Measurements from ENCODE around the gene FEM1A. TPM values are rescaled to one million over a fixed set of nuclear protein-coding genes. Genes with fewer than 3 reads are reported as not detected.

The FEM1A gene
- total and polyA plus RNA-seq, 2 experiments from 2014 or later, result 1.1 to 11.0 TPM

- Histone ChIP-seq H2AFZ (peak overlapping the region; percentile 71), H3K4me2 (ENCODE audit: unreplicated experiment) (peak overlapping the region; percentile 79)
- 4 to 5% methylated on average over 39 to 53 of the region's 53 CpGs for WGBS, 2 experiments (ENCODE audit: low coverage in 1 of 2, low lambda C conversion rate in 2 of 2, missing lambda C conversion rate in 2 of 2)
These were observed 31.9 kb upstream of the FEM1A start for GRCh38 chr19:4759388-4760284.

DNA sequence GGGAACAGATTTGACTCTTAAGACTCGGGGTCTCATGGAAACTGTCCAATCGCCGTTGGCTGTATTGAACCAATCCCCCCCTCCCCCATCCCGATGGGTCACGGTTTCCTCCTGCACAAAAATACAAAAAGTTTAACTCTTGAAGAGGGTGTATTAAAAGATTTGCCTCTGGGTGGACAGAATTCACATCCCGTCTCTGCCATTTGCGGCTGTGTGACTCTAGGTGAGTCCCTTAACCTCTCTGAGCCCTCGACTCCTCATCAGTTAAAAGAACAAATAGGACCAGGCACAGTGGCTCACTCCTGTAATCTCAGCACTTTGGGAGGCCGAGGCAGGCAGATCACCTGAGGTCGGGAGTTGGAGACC, 31.3 kb upstream of the FEM1A start:
- TF ChIP-seq EZH2phosphoT487 (IDR thresholded peaks at IDR 0.05; ENCODE audit: insufficient read depth, low read depth) (no peak), EZH2 (IDR thresholded peaks at IDR 0.05; ENCODE audit: insufficient read depth, poor library complexity, severe bottlenecking) (no peak)
- Histone ChIP-seq H4K20me1 (ENCODE audit: insufficient read depth) (no peaks in the 10 kb centered on the region), H3K9me2 (ENCODE audit: insufficient read depth) (no peaks in the 10 kb centered on the region), H3K4me1 (ENCODE audit: insufficient read depth) (0 out of 2 replicates have a peak, but pooled peaks cover 3% of the 10 kb centered on the region), H3K4me3 (peak overlapping the region; percentile 45), H3K9me3 (ENCODE audit: low read depth) (no peaks in the 10 kb centered on the region), H3K27me3 (replicated peaks; ENCODE audit: insufficient read depth) (peaks cover 9% of the 10 kb centered on the region; the same call in 1 of the 2 replicates), H3K27ac (no peak overlapping the region), H3K36me3 (ENCODE audit: low read depth) (no peaks in the 10 kb centered on the region), H3K9ac (no peak overlapping the region), H3K79me2 (ENCODE audit: insufficient read depth) (no peaks in the 10 kb centered on the region), H3F3A (ENCODE audit: insufficient read depth) (no peaks in the 10 kb centered on the region), H3K4me2 (ENCODE audit: unreplicated experiment) (peak overlapping the region; percentile 79), H2AFZ (peak overlapping the region; percentile 71; the same call in 1 of the 2 replicates)
- no peak for DNase-seq
- in situ Hi-C loops (cut with MboI), result no loop called here
- 25 to 26% methylated on average over 10 of the region's 10 CpGs for WGBS, 2 experiments (ENCODE audit: low coverage in 1 of 2, low lambda C conversion rate in 2 of 2, missing lambda C conversion rate in 2 of 2)

More at GRCh38 chr19:4759388-4760284, 31.9 kb upstream of the FEM1A start:
- Histone ChIP-seq H3K4me3 (peak overlapping the region; percentile 45), H3K9me2 (ENCODE audit: insufficient read depth) (no peaks in the 10 kb centered on the region), H3K27ac (no peak overlapping the region), H4K20me1 (ENCODE audit: insufficient read depth) (no peaks in the 10 kb centered on the region), H3K9me3 (ENCODE audit: low read depth) (no peaks in the 10 kb centered on the region), H3K36me3 (ENCODE audit: low read depth) (no peaks in the 10 kb centered on the region), H3K9ac (no peak overlapping the region), H3K79me2 (ENCODE audit: insufficient read depth) (no peaks in the 10 kb centered on the region), H3K4me1 (ENCODE audit: insufficient read depth) (0 out of 2 replicates have a peak, but pooled peaks cover 3% of the 10 kb centered on the region), H3K27me3 (replicated peaks; ENCODE audit: insufficient read depth) (peaks cover 9% of the 10 kb centered on the region; the same call in 1 of the 2 replicates), H3F3A (ENCODE audit: insufficient read depth) (no peaks in the 10 kb centered on the region)
- in situ Hi-C loops (cut with MboI), result no loop called here
- TF ChIP-seq EZH2 (IDR thresholded peaks at IDR 0.05; ENCODE audit: insufficient read depth, poor library complexity, severe bottlenecking), result no peak
- no peak for TF ChIP-seq EZH2phosphoT487 (IDR thresholded peaks at IDR 0.05; ENCODE audit: insufficient read depth, low read depth)
- peak; percentile 92 for DNase-seq

DNA sequence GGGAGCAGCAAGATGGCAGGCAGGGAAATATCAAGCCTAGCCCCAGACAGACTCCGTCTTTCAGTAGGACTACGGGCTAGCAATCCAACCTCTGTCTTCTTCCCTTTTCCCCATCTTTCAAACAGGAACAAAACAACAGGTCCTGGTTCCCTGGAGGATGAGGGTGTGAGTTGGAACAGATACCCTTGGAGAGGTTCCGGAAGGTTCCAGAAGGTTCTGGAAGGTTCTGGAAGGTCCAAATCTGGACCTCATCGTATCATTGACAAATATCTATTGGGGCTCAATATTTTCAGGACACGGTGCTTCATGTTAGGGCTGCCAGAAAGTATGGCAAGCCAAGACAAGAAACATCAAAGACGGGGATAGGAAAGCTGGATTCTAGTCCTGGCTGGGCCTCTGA, 28.5 kb upstream of the FEM1A start:
- WGBS, 2 experiments (ENCODE audit: low coverage in 1 of 2, low lambda C conversion rate in 2 of 2, missing lambda C conversion rate in 2 of 2), result 41 to 53% methylated on average over 6 of the region's 6 CpGs
- Histone ChIP-seq H4K20me1 (ENCODE audit: insufficient read depth) (no peaks in the 10 kb centered on the region), H3K79me2 (ENCODE audit: insufficient read depth) (no peaks in the 10 kb centered on the region), H3K4me1 (ENCODE audit: insufficient read depth) (0 out of 2 replicates have a peak, but pooled peaks cover 3% of the 10 kb centered on the region), H3F3A (ENCODE audit: insufficient read depth) (peaks cover under 1% of the 10 kb centered on the region; the same call in 1 of the 2 replicates), H3K4me2 (ENCODE audit: unreplicated experiment) (no peak overlapping the region), H3K27ac (no peak overlapping the region), H2AFZ (no peak overlapping the region), H3K36me3 (ENCODE audit: low read depth) (no peaks in the 10 kb centered on the region), H3K9me2 (ENCODE audit: insufficient read depth) (no peaks in the 10 kb centered on the region), H3K9ac (no peak overlapping the region), H3K4me3 (no peak overlapping the region), H3K27me3 (replicated peaks; ENCODE audit: insufficient read depth) (peaks cover 9% of the 10 kb centered on the region; the same call in 1 of the 2 replicates), H3K9me3 (ENCODE audit: low read depth) (no peaks in the 10 kb centered on the region)
- no peak for DNase-seq
- in situ Hi-C loops (cut with MboI), result no loop called here
- TF ChIP-seq EZH2 (IDR thresholded peaks at IDR 0.05; ENCODE audit: insufficient read depth, poor library complexity, severe bottlenecking) (no peak), EZH2phosphoT487 (IDR thresholded peaks at IDR 0.05; ENCODE audit: insufficient read depth, low read depth) (no peak)

DNA sequence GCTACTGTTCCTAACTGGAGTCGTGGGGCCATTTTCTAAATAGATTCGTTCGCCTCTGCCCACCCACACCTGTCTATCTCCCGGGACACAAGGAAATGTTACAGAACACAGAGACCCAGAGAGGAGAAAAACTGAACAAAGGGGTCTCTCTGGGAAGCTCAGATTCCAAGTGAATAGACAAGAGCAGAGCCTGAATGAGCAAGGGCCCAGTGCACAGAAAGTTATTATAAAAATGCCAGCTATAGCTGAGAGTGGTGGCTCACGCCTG, 27.2 kb upstream of the FEM1A start:
- peaks cover 14% of the 10 kb centered on the region for H3F3A ChIP-seq (ENCODE audit: insufficient read depth)
- TF ChIP-seq EZH2phosphoT487 (IDR thresholded peaks at IDR 0.05; ENCODE audit: insufficient read depth, low read depth), result no peak
- TF ChIP-seq EZH2 (IDR thresholded peaks at IDR 0.05; ENCODE audit: insufficient read depth, poor library complexity, severe bottlenecking), result no peak
- 22 to 29% methylated on average over 5 of the region's 5 CpGs for WGBS, 2 experiments (ENCODE audit: low coverage in 1 of 2, low lambda C conversion rate in 2 of 2, missing lambda C conversion rate in 2 of 2)

More for the DNA sequence above, 27.2 kb upstream of the FEM1A start:
- Histone ChIP-seq H3K9me3 (ENCODE audit: low read depth) (no peaks in the 10 kb centered on the region), H3K36me3 (ENCODE audit: low read depth) (no peaks in the 10 kb centered on the region), H3K9ac (no peak overlapping the region), H3K4me1 (ENCODE audit: insufficient read depth) (0 out of 2 replicates have a peak, but pooled peaks cover 3% of the 10 kb centered on the region), H4K20me1 (ENCODE audit: insufficient read depth) (no peaks in the 10 kb centered on the region), H3K27ac (no peak overlapping the region), H3K79me2 (ENCODE audit: insufficient read depth) (no peaks in the 10 kb centered on the region), H3K9me2 (ENCODE audit: insufficient read depth) (no peaks in the 10 kb centered on the region), H2AFZ (no peak overlapping the region), H3K4me2 (ENCODE audit: unreplicated experiment) (no peak overlapping the region), H3K4me3 (no peak overlapping the region), H3K27me3 (replicated peaks; ENCODE audit: insufficient read depth) (peaks cover 9% of the 10 kb centered on the region; the same call in 1 of the 2 replicates)
- in situ Hi-C loops (cut with MboI), result no loop called here
- DNase-seq, result no peak
